Neural progenitor cell (in vitro differentiated cells): ENCODE data around the gene PP2D1.

Source experiments
- EZH2phosphoT487 ChIP-seq: fragments of 200-600 bp; sonication (generic); IDR thresholded peaks from 2 replicates; pipeline ENCODE4 v1.6.1; 2017; ENCODE audit warnings: antibody characterized with exemption
- TF ChIP-seq, protein P1 (sequence below): fragments of 200-600 bp; sonication (generic); IDR thresholded peaks from 2 replicates; pipeline ENCODE4 v1.5.1; 2017; ENCODE audit warnings: antibody characterized with exemption, mild to moderate bottlenecking

DNA sequence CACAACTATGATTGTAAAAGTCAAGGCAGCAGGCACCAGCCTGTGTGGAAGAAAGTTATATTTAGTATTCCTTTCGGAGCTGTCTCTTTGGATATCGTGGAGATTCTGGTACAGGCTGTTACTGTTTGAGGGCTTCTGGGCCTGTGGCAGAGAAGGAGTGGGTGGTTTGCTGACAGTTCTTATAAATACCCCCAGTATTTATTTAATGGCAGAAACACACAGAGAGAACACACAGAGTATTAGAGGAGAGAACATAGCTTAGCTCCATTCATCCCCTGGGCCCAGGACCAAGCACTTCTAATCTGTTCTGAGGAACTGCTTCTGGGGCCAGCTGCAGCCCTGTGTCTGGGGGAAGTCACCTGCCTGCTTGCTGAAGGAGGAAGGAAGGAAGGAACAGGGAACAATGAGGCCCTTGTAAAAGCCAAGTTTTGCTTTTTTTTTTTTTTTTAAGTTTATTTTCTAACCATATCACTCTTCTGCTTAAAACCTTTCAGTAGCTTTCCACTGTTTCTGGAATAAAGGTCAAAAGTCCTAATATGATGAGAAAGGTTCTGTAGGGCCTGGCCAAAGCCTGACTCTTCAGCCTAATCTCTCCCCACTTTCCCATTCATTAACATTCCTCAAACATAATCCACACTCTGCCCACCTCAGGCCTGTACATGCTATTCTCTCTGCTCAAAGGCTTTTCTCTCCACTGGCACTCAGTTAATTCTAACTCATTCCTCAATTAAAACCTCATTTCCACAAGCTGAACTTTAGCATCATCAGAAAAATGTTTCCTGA is 11.8 kb upstream of the PP2D1 start:
- TF ChIP-seq, protein P1, sequence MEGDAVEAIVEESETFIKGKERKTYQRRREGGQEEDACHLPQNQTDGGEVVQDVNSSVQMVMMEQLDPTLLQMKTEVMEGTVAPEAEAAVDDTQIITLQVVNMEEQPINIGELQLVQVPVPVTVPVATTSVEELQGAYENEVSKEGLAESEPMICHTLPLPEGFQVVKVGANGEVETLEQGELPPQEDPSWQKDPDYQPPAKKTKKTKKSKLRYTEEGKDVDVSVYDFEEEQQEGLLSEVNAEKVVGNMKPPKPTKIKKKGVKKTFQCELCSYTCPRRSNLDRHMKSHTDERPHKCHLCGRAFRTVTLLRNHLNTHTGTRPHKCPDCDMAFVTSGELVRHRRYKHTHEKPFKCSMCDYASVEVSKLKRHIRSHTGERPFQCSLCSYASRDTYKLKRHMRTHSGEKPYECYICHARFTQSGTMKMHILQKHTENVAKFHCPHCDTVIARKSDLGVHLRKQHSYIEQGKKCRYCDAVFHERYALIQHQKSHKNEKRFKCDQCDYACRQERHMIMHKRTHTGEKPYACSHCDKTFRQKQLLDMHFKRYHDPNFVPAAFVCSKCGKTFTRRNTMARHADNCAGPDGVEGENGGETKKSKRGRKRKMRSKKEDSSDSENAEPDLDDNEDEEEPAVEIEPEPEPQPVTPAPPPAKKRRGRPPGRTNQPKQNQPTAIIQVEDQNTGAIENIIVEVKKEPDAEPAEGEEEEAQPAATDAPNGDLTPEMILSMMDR: no peak
- no peak for TF ChIP-seq EZH2phosphoT487
